GM18505 (cell line): Measurements from ENCODE around the gene CDC42EP5.
"Not testable (repeated sequence)": the region's sequence is repeated elsewhere in the genome, so short reads cannot be mapped to it uniquely, and the experiment has no call there.

Experiments used
- ATAC-seq: cut with Tn5 transposase; IDR thresholded peaks from one replicate; pipeline ENCODE4 v1.9.1; 2021; ENCODE audit not compliant: unreplicated experiment
- POLR2A ChIP-seq: IDR thresholded peaks from 4 replicates; pipeline ENCODE4 v1.6.1; 2011; ENCODE audit warnings: borderline replicate concordance; ENCODE audit not compliant: insufficient read depth, insufficient read length; ENCODE audit errors: extremely low read depth

Gene CDC42EP5, protein sequence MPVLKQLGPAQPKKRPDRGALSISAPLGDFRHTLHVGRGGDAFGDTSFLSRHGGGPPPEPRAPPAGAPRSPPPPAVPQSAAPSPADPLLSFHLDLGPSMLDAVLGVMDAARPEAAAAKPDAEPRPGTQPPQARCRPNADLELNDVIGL

DNA sequence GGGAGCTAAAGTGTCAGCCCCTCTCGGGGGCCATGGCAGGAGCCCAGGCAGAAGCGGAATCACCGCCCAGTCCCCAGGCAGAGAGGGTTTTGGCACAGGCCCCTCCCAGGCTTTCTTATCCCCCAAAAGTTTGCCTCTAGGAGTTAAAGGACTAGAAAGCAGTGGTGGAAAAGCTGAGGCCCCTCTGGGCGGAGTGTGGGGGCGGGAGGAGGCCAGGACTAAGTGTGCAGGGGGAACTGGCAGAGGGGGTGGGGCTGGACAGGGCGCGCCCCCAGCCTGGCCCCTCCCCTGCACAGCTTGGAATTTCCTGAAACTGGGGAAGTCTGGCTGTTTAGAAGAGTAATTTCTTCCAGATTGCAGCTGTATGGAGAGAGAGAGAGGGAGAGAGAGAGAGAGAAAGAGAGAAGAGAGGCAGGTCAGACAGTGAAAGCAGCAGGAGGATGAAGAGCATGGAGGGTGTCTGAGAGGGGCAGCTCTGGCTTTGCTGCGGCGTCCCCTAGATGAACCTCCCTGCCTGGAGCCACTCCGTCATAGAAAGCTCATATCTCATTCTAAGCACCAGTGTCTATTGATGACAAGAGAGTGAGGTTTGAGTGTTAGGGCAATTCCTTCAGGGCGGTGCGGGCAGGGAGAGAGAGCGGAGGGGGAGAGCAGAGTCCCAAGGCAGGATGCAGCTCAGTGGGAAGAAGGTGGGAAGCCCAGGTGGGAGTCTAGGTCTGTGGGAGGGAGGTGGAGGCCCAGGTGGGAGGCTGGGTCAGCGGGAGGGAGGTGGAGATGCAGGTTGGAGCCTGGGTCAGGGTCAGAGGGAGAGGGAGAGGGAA is at the start of gene CDC42EP5:
Gene CDC42EP5 (minus strand): TSS at position 226 of the 821 bp plus-strand sequence. CDS start 7,749 bp downstream, outside the sequence.
- no peak for TF ChIP-seq POLR2A
- ATAC-seq = no peak

DNA sequence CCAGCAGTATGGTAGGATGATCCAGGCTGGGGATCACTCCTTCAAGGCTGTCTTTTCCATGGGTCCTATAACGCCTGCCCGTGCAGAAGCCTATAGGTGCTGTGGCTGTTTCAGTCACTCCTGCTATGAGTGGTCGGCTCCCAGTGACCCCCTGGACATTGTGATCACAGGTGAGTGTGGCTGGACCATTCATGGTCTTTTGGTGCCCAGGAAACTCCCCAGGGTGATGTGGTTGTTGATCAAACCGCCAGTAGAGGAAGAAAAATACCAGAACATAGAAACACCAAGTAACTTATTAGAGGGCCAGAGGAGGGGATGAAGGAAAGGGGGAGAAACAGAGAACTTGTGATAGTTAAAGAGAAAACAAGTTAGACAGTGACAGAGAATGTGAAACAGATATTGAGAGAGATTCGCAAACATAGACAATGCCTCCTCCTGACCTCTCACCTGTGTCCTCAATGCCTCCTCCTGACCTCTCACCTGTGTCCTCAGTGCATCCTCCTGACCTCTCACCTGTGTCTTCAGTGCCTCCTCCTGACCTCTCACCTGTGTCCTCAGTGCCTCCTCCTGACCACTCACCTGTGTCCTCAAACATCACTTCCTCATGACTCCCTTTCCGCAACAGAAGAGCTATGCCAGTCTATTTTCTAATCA is 48.9 kb upstream of the CDC42EP5 start:
- no peak for ATAC-seq
- no peak for TF ChIP-seq POLR2A

DNA sequence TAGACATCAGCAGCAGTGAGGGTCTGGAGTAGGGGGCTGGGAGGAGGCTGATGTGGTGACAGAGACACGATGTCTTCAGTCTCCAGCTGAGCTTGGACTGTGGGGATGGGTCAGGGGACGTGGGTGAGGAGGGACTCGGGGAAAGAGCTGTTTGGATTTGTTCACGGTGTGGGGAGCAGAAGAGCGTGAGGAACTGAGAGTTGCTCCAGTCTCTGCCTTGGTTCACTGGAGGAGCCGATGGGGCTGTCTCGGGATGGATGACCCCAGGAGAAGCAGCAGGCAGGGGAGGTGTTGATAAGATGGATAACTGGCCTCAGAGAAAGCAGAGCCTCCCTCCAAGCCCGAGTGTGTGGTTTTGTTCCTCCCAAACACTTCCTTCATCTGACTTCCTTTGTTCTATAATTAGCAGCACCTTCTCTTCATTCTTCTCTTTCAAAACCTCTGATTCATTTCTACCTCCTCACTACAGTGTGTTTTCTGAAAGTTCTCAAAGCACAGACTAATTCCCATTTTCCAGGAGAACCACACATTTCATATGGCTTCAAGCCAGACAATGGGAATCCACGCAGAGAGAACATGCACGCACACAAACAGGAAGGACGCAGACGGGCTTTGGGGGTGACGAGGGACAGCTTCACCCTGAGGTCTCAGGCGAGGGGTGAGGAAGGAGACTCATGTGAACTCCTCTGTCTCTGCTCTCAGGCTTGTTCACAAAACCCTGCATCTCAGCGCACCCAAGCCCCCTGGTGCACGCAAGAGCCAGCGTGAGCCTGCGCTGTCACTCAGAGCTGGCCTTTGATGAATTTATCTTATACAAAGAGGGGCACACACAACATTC is 48.1 kb upstream of the CDC42EP5 start:
- TF ChIP-seq POLR2A = peak; percentile 20

DNA sequence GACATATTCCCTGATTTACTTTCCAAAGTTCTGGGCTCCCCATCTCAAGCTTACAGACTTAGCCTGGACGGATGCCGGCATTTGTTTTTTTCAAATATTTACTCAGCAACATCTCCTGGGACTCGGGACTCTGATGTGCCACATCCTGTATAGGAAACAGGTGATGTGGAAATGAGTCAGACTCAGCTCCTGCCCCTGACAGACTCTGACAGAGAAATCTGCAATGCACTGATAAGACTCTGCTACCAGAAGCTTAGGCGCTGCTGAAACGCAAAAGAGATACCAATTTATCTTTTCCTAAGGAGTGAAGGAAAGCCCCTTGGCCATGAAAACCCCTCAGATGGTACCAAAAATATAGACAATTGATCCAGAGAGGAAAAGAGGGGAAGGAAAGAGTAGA is 45.7 kb upstream of the CDC42EP5 start:
- ATAC-seq = no peak
- no peak for TF ChIP-seq POLR2A

More for the DNA sequence above, 48.1 kb upstream of the CDC42EP5 start:
- ATAC-seq = no peak

DNA sequence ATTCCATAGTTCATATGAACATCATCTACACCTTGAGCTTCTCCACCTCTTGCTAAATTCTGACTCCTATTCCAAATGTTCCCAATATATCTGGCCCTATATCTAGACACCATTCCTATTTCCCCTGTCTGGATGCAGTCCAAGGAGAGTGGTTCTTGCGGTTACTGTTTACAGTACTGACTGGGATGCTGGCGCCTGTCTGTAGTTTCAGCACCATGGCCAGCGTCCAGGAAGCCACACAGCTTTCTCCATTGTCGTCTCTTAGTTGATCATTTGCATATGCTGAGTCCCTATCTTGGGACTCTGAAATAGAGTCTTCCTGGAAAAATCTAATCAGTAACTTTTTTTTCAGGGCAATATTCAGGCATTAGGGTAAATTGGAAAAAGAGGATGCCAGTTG is 44.4 kb upstream of the CDC42EP5 start:
- TF ChIP-seq POLR2A = no peak
- no peak for ATAC-seq

DNA sequence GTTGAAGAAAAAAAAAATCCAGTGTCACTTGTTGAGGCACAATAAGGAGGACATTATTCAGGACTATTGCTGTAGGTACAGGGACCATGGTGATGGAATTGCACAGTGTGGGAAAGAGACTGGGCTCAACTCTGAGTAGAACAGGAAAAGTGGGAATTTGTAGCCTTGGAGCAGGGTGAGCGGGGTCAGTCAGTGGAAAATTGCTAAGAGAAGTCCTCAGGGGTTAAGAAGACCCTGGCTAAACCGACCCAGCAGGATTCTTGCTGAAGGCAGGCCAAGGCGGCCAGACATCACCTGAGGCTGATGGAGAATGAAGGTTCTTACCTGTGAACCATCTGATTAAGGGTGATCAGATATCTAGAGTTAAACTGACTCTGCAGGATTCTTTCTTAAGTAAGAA is 42.1 kb upstream of the CDC42EP5 start:
- no peak for ATAC-seq
- TF ChIP-seq POLR2A = no peak

DNA sequence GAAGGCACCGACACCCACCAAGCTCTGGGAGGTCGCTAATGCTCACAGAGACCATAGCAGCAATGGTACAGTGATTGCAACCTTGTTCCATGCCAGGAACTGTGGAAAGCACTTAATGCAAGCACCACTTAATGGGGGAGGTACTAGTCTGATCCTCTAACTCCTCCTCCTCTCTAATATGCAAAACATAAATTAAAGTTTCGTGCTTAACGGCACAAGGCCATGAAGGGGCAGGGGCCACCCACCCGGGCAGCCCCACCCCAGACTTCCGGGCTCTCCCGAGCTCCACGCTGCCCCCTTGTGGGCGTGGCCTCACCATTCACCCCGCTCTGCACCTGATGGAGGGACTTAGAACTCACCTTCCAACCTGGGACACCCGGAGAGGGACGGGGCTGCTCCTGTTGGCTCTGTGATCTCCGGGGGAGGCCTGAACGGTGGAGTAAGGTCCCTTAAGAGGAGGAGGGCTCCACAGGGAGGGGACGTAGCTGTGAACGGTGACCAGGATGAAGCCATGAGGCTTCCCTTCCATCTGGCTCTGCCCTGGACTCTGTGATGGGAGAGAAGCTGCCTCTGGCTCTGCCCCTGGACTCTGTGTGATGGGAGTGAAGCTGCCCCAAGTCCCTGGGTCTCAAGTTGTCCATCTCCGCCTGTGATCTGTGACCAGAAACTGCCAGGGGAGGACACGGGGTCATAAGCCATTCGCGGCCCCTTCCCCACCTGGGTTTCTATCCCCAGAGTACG is 36.3 kb upstream of the CDC42EP5 start:
- not testable (repeated sequence) for ATAC-seq

DNA sequence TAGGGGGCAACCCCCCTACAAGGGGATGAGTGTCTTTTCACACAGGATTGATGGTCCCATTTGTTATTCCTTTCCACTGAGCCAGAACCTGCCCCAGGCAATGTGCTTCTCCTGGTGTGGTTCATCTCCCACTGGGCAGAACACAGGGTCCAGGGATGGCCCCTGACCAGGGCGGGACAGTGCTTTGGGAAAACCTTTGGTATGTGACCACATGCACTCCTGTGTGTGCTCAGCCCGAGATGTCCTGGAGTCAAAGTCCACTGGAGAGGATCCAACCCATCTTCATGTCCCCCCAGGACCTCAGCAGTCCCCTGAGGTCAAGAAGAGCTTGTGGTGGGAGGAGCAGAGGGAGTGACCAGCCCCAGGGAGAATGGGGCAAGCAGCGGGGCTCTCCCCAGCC is 35.4 kb upstream of the CDC42EP5 start:
- not testable (repeated sequence) for ATAC-seq

DNA sequence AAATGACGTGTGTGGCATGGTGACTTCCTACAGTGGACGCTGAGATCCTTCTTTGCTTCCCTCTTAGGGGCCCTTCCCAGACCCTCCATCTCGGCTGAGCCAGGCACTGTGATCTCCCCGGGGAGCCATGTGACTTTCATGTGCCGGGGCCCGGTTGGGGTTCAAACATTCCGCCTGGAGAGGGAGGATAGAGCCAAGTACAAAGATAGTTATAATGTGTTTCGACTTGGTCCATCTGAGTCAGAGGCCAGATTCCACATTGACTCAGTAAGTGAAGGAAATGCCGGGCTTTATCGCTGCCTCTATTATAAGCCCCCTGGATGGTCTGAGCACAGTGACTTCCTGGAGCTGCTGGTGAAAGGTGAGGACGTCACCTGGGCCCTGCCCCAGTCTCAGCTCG is 34.7 kb upstream of the CDC42EP5 start:
- no peak for ATAC-seq
- no peak for TF ChIP-seq POLR2A

DNA sequence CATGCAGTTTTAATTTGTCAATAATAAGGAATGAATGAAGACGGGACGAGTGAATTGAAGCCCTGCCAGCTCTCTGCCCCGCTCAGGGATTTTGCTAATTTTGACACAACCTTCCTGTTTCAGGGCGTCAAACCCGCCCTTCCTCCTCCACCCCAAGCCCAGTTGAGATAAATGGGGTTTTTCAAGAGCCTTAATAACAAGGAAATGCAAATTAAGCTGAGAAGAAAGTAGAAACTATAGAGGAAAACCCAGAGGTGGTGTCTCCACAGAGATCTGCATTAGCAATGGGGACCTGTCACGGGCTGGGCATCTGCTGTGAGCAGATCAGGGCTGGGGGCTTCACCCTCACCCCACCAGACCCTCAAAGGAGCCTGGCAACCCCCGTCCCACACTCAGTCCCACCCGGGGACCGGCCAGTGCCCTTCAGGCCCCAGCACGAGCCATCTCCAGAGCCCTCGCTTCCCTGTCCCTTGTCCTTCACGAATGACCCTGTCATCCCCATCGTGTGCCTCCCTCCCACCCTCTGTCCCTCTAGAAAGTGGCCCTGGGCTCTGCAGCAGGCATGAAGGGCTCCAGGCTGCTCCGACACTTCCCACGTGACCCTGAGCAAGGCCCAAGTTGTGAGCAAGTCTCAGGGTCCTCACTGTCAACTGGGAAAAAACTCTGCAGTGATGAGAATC is 34.1 kb upstream of the CDC42EP5 start:
- ATAC-seq = not testable (repeated sequence)

DNA sequence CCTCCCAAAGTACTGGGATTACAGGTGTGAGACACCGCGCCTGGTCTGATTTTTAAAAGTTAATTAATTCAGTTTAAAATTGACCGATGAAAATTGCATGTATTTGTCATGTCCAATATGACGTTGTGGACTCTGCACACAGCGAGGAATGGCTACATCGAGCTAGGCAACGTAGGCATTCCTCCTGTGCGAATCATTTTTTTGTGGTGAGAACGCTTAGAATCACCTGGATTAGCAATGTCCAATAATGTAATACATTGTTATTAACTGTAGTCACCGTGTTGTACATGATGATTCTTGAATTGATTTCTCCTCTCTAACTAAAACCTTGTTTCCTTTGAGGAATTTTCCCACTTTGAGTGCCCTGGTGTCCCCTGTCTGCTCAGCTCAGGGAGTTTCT is 33.0 kb upstream of the CDC42EP5 start:
- no peak for TF ChIP-seq POLR2A
- no peak for ATAC-seq

DNA sequence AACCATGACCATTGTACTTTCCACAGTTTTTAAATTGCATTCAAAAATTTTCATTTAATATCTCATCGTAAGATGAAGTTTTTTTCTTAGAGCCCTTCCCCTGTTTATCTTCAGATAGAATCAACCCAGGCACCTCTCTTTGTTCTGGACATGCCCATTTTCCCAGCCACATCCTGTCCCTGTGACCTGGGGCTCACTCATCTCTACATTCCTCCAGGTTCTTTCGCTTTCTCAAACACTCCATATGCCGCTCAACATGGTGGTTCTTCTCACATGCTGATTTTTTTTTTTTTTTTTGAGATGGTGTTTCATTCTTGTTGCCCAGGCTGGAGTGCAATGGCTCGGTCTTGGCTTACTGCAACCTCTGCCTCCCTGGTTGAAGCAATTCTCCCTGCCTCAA is 32.4 kb upstream of the CDC42EP5 start:
- not testable (repeated sequence) for ATAC-seq

DNA sequence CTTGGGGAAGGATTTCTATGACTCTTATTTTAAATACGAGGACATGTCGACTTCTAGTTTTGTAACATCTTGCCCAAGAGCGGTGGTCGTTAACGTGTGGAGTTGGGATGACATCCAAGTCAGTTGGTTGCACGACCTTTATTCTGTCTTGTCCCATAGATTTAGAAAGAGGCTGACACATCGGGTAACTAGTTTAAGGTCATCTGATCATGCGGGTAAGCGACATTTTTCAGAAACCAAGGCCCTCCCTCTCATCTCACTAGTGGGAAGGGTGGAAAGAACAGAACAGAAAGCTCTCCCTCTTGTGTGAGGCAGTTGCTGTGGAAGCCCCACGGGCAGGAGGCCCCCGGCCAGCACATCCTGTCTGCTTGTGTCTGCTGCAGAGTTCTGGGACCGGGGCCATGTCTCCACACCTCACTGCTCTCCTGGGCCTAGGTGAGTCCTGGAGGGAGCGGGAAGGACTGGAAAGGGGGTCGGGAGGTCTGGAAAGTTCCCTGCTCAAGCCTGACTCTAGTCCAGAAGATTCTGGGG is 29.5 kb upstream of the CDC42EP5 start, which contains the start of gene LAIR2:
Gene LAIR2 (plus strand): TSS at position 314 of the 531 bp plus-strand sequence. CDS start 88 bp downstream, at position 402.
- no peak for ATAC-seq
- no peak for TF ChIP-seq POLR2A

DNA sequence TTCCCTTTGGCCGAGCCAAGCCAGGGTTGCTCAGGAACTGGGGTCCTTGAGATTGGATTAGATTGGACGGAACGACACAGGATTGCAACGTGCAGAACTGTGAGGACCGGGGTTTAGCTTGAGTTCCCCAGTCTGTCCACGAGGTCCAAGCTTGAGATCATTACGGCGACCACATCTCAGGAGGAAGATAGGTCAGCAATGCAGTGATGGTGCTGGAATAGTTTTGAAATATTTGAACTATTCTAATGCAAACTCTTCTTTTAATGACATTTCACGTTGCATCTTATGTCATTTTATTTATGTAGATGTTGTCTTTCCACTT is 25.3 kb upstream of the CDC42EP5 start:
- not testable (repeated sequence) for ATAC-seq

DNA sequence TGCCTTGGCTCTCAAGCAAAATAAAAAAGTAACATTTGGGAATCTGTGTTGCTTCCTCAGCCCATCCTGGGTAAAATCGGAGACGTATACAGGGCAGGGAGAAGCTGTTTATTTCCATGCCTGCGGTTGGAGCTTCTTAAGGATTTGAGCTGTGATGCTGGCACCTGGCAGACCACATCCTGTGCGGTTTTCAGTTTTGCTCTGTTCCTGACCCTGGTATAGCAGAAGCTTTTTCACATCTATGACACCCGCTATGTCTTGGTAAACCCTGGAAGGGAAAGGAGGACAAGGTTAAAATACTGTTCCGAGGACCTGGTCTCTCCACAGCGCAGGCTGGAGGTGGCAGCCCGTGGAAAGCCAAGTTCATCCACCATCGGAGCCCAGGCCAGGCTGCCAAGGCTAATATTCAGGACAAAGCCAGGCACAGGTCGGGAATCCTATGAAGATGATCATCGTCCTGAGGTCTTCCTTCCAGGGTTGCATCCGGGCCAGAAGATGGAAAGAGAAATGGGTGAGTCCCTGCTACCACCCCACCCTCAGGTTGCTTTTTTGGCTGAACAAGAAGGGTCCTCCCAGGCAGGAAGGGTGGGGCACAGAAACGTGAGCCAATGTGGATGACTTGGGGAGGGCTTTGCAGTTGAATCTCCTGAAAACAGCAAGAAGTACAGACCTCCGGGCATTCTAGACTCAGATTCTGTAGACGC is 24.8 kb upstream of the CDC42EP5 start:
- not testable (repeated sequence) for ATAC-seq

DNA sequence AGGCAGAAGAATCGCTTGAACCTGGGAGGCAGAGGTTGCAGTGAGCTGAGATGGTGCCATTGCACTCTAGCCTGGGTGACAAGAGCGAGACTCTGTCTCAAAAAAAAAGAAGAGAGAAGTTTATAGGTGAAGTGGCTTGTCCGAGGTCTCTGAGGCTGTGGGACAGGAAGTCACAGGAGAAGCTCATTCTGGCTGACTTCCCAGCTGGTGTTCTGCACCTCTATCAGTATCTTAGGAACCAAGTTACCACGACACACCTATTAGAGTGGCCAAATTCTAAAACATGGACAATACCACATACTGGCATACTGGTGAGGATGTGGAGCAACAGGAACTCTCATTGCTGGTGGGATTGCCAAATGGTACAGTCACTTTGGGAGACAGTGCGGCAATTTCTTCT is 22.2 kb upstream of the CDC42EP5 start:
- not testable (repeated sequence) for ATAC-seq
